Activated CD8-positive, alpha-beta memory T cell treated with anti-CD3 and anti-CD28 coated beads for 1 hour (primary cell): ENCODE results near the gene RGS18.
"Not testable (repeated sequence)": the region's sequence is repeated elsewhere in the genome, so short reads cannot be mapped to it uniquely, and the experiment has no call there.

Experiments used
- DNase-seq, 2 donors: peaks; one replicate each; pipeline ENCODE4 v3.0.0-alpha.2; 2020; ENCODE audit warnings: low read depth in 1 of 2; ENCODE audit errors: extremely low read depth in 1 of 2

Gene RGS18

GRCh38 chr1:192165002-192165401 is 6.7 kb downstream of the RGS18 start:
- DNase-seq, result not testable (repeated sequence)

DNA sequence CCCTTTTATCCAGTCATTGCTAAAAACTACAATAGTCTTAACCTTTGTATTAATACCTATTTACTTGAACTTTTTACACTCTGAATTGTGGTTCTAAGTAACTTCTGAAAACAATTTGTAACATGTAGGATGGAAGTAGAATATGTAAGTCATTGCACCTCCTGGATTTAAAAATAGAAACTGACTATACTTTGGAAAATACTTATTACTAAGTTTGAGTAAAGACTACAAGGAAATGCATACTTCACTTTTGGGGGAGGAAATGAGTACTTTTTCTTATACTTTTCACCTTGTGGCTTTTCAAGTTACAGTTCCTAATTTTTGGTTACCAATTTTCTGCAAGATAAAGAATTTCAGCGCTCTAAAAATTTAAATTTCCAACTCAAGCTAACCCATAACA is 8.7 kb downstream of the RGS18 start:
- DNase-seq, result no peak

DNA sequence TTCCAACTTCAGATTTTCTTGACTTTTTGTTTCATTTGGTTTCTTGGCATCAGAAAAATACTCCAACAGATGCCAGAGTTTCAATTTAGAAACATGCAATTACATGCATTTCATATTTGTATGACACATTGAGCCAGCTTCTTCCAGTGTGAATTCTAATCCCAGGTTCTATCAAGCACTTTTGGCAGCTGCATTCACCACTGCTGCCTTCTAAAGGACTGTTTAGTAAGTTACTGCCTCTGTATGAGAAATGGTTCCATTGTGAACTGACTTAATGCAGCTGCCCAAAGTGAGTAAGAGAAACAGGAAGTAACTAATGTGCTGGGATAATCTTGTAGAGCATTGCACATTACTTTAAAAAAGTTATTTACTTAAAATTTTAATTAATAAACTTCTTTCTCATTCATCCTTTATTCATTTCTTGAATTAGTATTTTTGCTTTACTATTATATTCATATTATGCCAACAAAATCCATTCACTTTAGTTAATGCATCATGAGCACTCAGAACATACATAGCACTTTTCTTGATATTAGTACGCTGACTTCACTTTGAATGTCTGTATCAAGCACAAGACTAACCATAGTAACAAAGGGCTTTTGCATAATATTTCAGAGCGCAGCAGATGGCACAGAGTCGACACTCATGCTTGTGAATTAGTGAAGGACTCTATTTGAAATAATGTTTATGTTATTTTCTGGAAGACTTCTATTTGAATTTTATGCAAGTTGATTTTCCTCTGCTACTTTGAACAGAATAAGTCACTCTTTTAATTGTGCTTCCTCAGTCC is 9.8 kb downstream of the RGS18 start:
- no peak for DNase-seq

DNA sequence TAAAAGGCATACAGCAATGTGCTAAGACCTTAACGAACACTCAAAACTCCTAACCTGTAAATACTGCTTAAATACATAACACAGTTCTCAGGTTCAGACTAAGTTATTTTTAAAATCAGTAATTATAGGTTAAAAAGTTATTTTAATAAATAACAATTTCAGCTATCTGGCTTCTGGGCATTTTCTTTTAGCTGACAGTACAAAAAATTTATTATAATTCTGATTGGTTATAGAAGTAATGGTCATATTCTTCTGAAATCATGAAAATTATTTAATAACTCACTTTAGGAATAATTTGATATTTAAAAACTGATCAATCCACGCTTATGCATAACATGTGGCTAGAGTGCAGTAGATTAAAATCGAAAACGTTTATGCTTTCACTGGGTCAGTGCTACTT is 10.7 kb downstream of the RGS18 start:
- DNase-seq, result no peak

DNA sequence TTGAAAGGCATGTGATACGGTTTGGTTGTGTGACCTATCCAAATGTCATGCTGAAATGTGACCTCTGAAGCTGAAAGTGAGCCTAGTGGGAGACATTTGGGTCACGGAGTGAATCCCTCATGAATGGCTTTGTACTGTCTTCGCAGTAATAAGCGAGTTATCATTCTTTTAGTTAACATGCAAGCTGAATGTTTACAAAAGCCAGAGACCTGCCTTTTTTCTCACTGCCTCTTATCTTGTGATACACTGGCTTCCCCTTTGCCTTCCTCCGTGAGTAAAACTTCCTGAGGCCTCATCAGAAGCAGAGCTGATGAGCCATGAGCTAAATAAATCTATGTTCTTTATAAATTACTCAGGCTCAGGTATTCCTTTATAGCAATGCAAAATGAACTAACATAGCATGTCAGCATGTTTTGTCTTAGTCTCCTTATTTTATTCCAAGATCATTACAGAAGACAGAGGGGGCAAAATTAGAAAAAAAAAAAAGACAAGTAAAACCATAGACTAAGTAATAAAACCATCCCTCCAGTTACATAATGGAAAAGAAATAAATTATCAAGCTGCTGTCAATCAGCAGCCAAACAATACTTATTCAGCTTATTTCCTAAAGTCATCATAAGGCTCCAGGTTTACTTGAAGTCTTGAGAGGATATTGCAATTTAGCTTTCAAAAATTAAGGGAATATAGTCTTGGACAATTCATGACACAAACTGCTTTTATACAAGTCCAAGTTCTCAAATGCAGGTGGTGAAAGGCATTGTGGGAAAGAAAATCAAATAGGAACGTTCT is 12.1 kb downstream of the RGS18 start:
- DNase-seq, result no peak

DNA sequence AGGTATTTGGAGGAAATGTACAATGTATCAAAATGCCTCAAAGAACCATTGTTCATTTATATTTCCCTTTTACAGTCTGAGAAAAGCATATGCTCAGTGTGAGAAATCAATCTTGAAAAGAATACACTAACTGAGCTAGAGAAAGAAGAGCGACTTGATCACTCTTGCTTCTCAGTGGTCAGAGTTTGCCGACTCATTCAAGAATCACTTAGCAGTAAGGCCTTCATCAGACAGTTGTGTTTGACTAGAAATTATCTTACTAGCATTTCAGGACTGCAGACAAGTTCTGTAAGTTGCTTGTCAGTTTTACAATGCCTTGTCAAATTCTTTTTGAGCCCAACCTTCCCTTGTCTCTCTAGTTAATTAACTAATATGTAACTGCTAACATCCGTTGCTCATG is 12.9 kb downstream of the RGS18 start:
- DNase-seq, result no peak

- DNase-seq, result no peak
These were observed 17.7 kb downstream of the RGS18 start for GRCh38 chr1:192175971-192176370.

- no peak for DNase-seq
These were observed 25.5 kb downstream of the RGS18 start for GRCh38 chr1:192183788-192184187.

- no peak for DNase-seq
These were observed 27.9 kb downstream of the RGS18 start for GRCh38 chr1:192186197-192186596.

GRCh38 chr1:192190066-192190465 is 31.8 kb downstream of the RGS18 start:
- DNase-seq, result no peak

GRCh38 chr1:192201303-192201702 is 43.0 kb downstream of the RGS18 start:
- DNase-seq, result no peak

DNA sequence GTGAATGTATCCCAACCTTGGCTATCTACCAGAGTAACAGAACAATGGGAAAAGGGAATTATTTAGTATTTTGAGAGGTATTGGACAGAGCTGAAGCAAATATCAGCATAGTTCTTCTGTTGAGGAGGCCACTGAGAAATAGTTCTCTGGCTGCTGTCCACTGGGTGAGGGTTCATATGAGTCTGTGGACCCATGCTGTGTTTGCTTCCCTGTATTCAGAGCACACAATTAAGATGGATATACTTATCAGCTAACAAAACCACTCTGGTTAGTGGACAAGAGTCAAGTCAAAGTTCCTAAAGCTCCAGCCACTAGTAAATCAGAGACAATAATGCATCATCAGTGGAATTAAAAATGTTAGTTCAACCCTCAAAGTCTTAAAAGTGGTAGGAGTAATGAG is 66.1 kb downstream of the RGS18 start:
- DNase-seq, result no peak

GRCh38 chr1:192224846-192225245 is 66.6 kb downstream of the RGS18 start:
- no peak for DNase-seq

- no peak for DNase-seq
These were observed 67.0 kb downstream of the RGS18 start for GRCh38 chr1:192225266-192225665.

DNA sequence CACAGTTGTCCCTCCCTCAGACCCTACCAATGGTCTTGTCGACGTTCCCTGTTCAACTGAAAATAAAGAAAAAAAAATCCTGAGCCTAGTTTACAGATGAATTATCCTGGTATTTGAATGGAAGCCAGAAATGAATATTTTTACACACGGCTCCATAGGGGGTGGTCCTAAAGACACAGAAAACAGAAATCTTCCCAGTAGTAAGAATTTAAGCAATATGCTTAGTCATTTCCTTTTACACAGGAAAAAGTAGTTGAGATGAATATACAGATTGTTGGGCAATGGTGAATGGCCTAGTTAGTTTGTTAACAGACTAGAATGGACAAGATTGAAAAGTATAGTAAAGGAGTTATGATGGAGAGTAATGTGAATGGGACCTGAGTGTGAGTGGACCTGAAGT is 67.4 kb downstream of the RGS18 start:
- DNase-seq, result no peak

GRCh38 chr1:192227330-192227729 is 69.1 kb downstream of the RGS18 start:
- no peak for DNase-seq

GRCh38 chr1:192227980-192228379 is 69.7 kb downstream of the RGS18 start:
- not testable (repeated sequence) for DNase-seq

- no peak for DNase-seq
These were observed 74.7 kb downstream of the RGS18 start for GRCh38 chr1:192232817-192233417.

DNA sequence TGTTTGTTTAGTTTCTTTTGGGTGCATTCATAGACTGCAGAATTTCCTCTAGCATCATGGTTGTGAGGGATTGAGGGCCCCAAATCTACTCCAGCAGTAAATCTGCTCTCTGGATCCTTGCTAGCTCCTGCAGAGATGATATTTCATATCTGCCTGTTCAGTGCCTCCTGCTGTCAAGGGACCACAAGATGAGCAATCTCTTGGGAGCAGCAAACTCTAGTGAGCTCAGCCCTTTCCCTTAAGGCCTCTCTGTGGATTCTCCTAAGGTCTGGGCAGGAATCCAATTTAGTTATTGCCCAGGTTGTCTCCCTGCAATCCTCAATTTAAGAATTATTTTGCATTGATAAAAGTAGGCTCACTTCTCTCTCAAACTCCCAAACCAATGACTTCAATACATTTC is 76.9 kb downstream of the RGS18 start:
- no peak for DNase-seq
